Keratinocyte (primary cell): ENCODE results near the gene SUSD4. TPM values are rescaled to one million over a fixed set of nuclear protein-coding genes. Genes with fewer than 3 reads are reported as not detected.

Experiments
- DNase-seq: peaks from one replicate; pipeline ENCODE4 v3.0.0-alpha.2; 2011; ENCODE audit warnings: low read depth, missing footprints, low spot score
- FAIRE-seq: peaks from 2 replicates; lab custom pipeline; 2011; peaks lifted over from hg19 to GRCh38; lab: Jason Lieb, UNC
- H2AFZ ChIP-seq: 2 replicates; pipeline ENCODE4 v1.6.0; 2012; ENCODE audit warnings: low read length, control low read depth, inconsistent platforms; ENCODE audit not compliant: control insufficient read depth
- H3K27ac ChIP-seq: 2 replicates; pipeline ENCODE4 v1.5.1; 2011; ENCODE audit warnings: low read length; ENCODE audit not compliant: control insufficient read depth, insufficient read depth
- H3K27me3 ChIP-seq: 3 replicates; pipeline ENCODE4 v1.6.0; 2011; ENCODE audit warnings: low read length; ENCODE audit not compliant: control insufficient read depth, insufficient read depth; ENCODE audit errors: extremely low read depth
- H3K36me3 ChIP-seq, 2 experiments: 2 replicates in 1 of 2; 3 replicates in 1 of 2; pipeline ENCODE4 v1.5.1; 2011; ENCODE audit warnings: low read length in 2 of 2, mild to moderate bottlenecking in 1 of 2; ENCODE audit not compliant: control insufficient read depth in 2 of 2, insufficient read depth in 2 of 2; ENCODE audit errors: extremely low read depth in 1 of 2
- H3K4me1 ChIP-seq: 3 replicates; pipeline ENCODE4 v1.5.1; 2011; ENCODE audit warnings: low read length; ENCODE audit not compliant: control insufficient read depth, insufficient read depth; ENCODE audit errors: extremely low read depth
- H3K4me2 ChIP-seq: 3 replicates; pipeline ENCODE4 v1.6.0; 2011; ENCODE audit warnings: low read depth, low read length; ENCODE audit not compliant: control insufficient read depth, insufficient read depth; ENCODE audit errors: extremely low read depth
- H3K4me3 ChIP-seq, 3 experiments: fragments of 200-600 bp in 1 of 3; sonication (generic) in 1 of 3; 2 replicates in 2 of 3; 3 replicates in 1 of 3; pipeline ENCODE4 v1.5.1; 2011 to 2016; ENCODE audit warnings: low read length in 3 of 3, mild to moderate bottlenecking in 3 of 3, control low read depth in 2 of 3, inconsistent platforms in 1 of 3, low read depth in 1 of 3, mixed read lengths in 1 of 3, mixed run types in 1 of 3, moderate library complexity in 1 of 3; ENCODE audit not compliant: control insufficient read depth in 2 of 3, insufficient read depth in 2 of 3; ENCODE audit errors: extremely low read depth in 1 of 3
- H3K79me2 ChIP-seq: 2 replicates; pipeline ENCODE4 v1.6.0; 2012; ENCODE audit warnings: low read length; ENCODE audit not compliant: control insufficient read depth, insufficient read depth
- H3K9ac ChIP-seq: 3 replicates; pipeline ENCODE4 v1.6.0; 2011; ENCODE audit warnings: low read length; ENCODE audit not compliant: control insufficient read depth, insufficient read depth; ENCODE audit errors: extremely low read depth
- H3K9me1 ChIP-seq: 3 replicates; pipeline ENCODE4 v1.6.0; 2011; ENCODE audit warnings: low read length; ENCODE audit not compliant: control insufficient read depth, insufficient read depth; ENCODE audit errors: extremely low read depth
- H3K9me3 ChIP-seq: 2 replicates; pipeline ENCODE4 v1.5.1; 2012; ENCODE audit warnings: low read depth, low read length; ENCODE audit not compliant: control insufficient read depth
- H4K20me1 ChIP-seq: 3 replicates; pipeline ENCODE4 v1.6.0; 2011; ENCODE audit warnings: low read length; ENCODE audit not compliant: control insufficient read depth, insufficient read depth; ENCODE audit errors: extremely low read depth
- CTCF ChIP-seq, 3 experiments: IDR thresholded peaks in 1 of 3; conservative IDR thresholded peaks in 1 of 3; optimal IDR thresholded peaks in 1 of 3; 2 replicates in 2 of 3; 3 replicates in 1 of 3; pipeline versions ENCODE3 to v1.5.1; 2011; ENCODE audit warnings: low read length in 3 of 3, mild to moderate bottlenecking in 3 of 3, moderate library complexity in 2 of 3, control low read depth in 1 of 3, inconsistent platforms in 1 of 3; ENCODE audit not compliant: insufficient read depth in 2 of 3; ENCODE audit errors: extremely low read depth in 1 of 3
- EZH2 ChIP-seq: IDR thresholded peaks from one replicate; pipeline ENCODE4 v1.6.1; 2012; ENCODE audit warnings: inconsistent platforms, mild to moderate bottlenecking, low read length, moderate library complexity
- dilution Hi-C: fragments of 300-500 bp; cut with MboI; formaldehyde crosslinking; loops from one replicate; pipeline ENCODE4 v1.7.0; 2020; ENCODE audit warnings: low sequenced_read_pairs; ENCODE audit not compliant: extremely low pct_ligation_motif_present
- polyA plus RNA-seq, 5 experiments: library from polyadenylated mRNA; depleted of rRNA in 3 of 5; stranded (reverse) in 3 of 5; stranded (forward) in 1 of 5; unstranded in 1 of 5; fragments of >200 nt; gene quantifications; 1 replicate in 1 of 5; 2 replicates in 3 of 5; 3 replicates in 1 of 5; pipeline versions ENCODE4 v1.2.1 to v1.2.3, GENCODE V29; 2011 to 2012; ENCODE audit warnings: missing spikeins in 2 of 5, low read depth in 1 of 5, low replicate concordance in 1 of 5

Gene SUSD4
- polyA plus RNA-seq, 1 donor (not counting 4 experiments of a cell fraction or from before 2014, with no cell fraction given) = 1.6 TPM

GRCh38 chr1:223245983-223246382 is 118.0 kb downstream of the SUSD4 start:
- Histone ChIP-seq H3K4me1 (peaks cover 12% of the 10 kb centered on the region), H3K4me3 (no peak overlapping the region), H3K79me2 (no peaks in the 10 kb centered on the region), H3K9me3 (no peaks in the 10 kb centered on the region), H2AFZ (no peak overlapping the region), H3K27me3 (no peaks in the 10 kb centered on the region), H3K27ac (no peak overlapping the region), H3K36me3 (no peaks in the 10 kb centered on the region), H3K9ac (no peak overlapping the region), H3K9me1 (no peaks in the 10 kb centered on the region), H4K20me1 (no peaks in the 10 kb centered on the region), H3K4me2 (no peak overlapping the region)
- dilution Hi-C loops = no loop called here
- DNase-seq (no peak), FAIRE-seq (no peak)
- TF ChIP-seq CTCF (optimal IDR thresholded peaks at IDR 0.05 in 1 of 3, IDR thresholded peaks at IDR 0.05 in 1 of 3, conservative IDR thresholded peaks at IDR 0.05 in 1 of 3; ENCODE audit: extremely low read depth in 1 of 3, insufficient read depth in 2 of 3, low read length in 3 of 3) (no peak), EZH2 (no peak)

GRCh38 chr1:223245411-223245810 is 118.6 kb downstream of the SUSD4 start:
- H2AFZ ChIP-seq = no peak overlapping the region
- no peaks in the 10 kb centered on the region for H3K9me1 ChIP-seq
- H3K9me3 ChIP-seq = no peaks in the 10 kb centered on the region
- peaks cover 7% of the 10 kb centered on the region for H3K4me1 ChIP-seq
- H3K4me2 ChIP-seq = no peak overlapping the region
- H3K9ac ChIP-seq = no peak overlapping the region
- no peak for DNase-seq
- H3K79me2 ChIP-seq = no peaks in the 10 kb centered on the region
- no peaks in the 10 kb centered on the region for H3K27me3 ChIP-seq
- no peaks in the 10 kb centered on the region for H3K36me3 ChIP-seq
- H3K27ac ChIP-seq = no peak overlapping the region
- no peak for TF ChIP-seq EZH2
- dilution Hi-C loops = no loop called here
- H3K4me3 ChIP-seq = no peak overlapping the region
- H4K20me1 ChIP-seq = no peaks in the 10 kb centered on the region
- no peak for FAIRE-seq
